Keratinocyte (primary cell): ENCODE data around the gene ZDHHC21. TPM values are rescaled to one million over a fixed set of nuclear protein-coding genes. Genes with fewer than 3 reads are reported as not detected.

Experiments used
- DNase-seq: peaks from one replicate; pipeline ENCODE4 v3.0.0-alpha.2; 2011; ENCODE audit warnings: low read depth, missing footprints, low spot score
- FAIRE-seq: peaks from 2 replicates; lab custom pipeline; 2011; peaks lifted over from hg19 to GRCh38; lab: Jason Lieb, UNC
- H2AFZ ChIP-seq: 2 replicates; pipeline ENCODE4 v1.6.0; 2012; ENCODE audit warnings: low read length, control low read depth, inconsistent platforms; ENCODE audit not compliant: control insufficient read depth
- H3K27ac ChIP-seq: 2 replicates; pipeline ENCODE4 v1.5.1; 2011; ENCODE audit warnings: low read length; ENCODE audit not compliant: control insufficient read depth, insufficient read depth
- H3K27me3 ChIP-seq: 3 replicates; pipeline ENCODE4 v1.6.0; 2011; ENCODE audit warnings: low read length; ENCODE audit not compliant: control insufficient read depth, insufficient read depth; ENCODE audit errors: extremely low read depth
- H3K36me3 ChIP-seq, 2 experiments: 2 replicates in 1 of 2; 3 replicates in 1 of 2; pipeline ENCODE4 v1.5.1; 2011; ENCODE audit warnings: low read length in 2 of 2, mild to moderate bottlenecking in 1 of 2; ENCODE audit not compliant: control insufficient read depth in 2 of 2, insufficient read depth in 2 of 2; ENCODE audit errors: extremely low read depth in 1 of 2
- H3K4me1 ChIP-seq: 3 replicates; pipeline ENCODE4 v1.5.1; 2011; ENCODE audit warnings: low read length; ENCODE audit not compliant: control insufficient read depth, insufficient read depth; ENCODE audit errors: extremely low read depth
- H3K4me2 ChIP-seq: 3 replicates; pipeline ENCODE4 v1.6.0; 2011; ENCODE audit warnings: low read depth, low read length; ENCODE audit not compliant: control insufficient read depth, insufficient read depth; ENCODE audit errors: extremely low read depth
- H3K4me3 ChIP-seq, 3 experiments: fragments of 200-600 bp in 1 of 3; sonication (generic) in 1 of 3; 2 replicates in 2 of 3; 3 replicates in 1 of 3; pipeline ENCODE4 v1.5.1; 2011 to 2016; ENCODE audit warnings: low read length in 3 of 3, mild to moderate bottlenecking in 3 of 3, control low read depth in 2 of 3, inconsistent platforms in 1 of 3, low read depth in 1 of 3, mixed read lengths in 1 of 3, mixed run types in 1 of 3, moderate library complexity in 1 of 3; ENCODE audit not compliant: control insufficient read depth in 2 of 3, insufficient read depth in 2 of 3; ENCODE audit errors: extremely low read depth in 1 of 3
- H3K79me2 ChIP-seq: 2 replicates; pipeline ENCODE4 v1.6.0; 2012; ENCODE audit warnings: low read length; ENCODE audit not compliant: control insufficient read depth, insufficient read depth
- H3K9ac ChIP-seq: 3 replicates; pipeline ENCODE4 v1.6.0; 2011; ENCODE audit warnings: low read length; ENCODE audit not compliant: control insufficient read depth, insufficient read depth; ENCODE audit errors: extremely low read depth
- H3K9me1 ChIP-seq: 3 replicates; pipeline ENCODE4 v1.6.0; 2011; ENCODE audit warnings: low read length; ENCODE audit not compliant: control insufficient read depth, insufficient read depth; ENCODE audit errors: extremely low read depth
- H3K9me3 ChIP-seq: 2 replicates; pipeline ENCODE4 v1.5.1; 2012; ENCODE audit warnings: low read depth, low read length; ENCODE audit not compliant: control insufficient read depth
- H4K20me1 ChIP-seq: 3 replicates; pipeline ENCODE4 v1.6.0; 2011; ENCODE audit warnings: low read length; ENCODE audit not compliant: control insufficient read depth, insufficient read depth; ENCODE audit errors: extremely low read depth
- EZH2 ChIP-seq: IDR thresholded peaks from one replicate; pipeline ENCODE4 v1.6.1; 2012; ENCODE audit warnings: inconsistent platforms, mild to moderate bottlenecking, low read length, moderate library complexity
- dilution Hi-C: fragments of 300-500 bp; cut with MboI; formaldehyde crosslinking; loops from one replicate; pipeline ENCODE4 v1.7.0; 2020; ENCODE audit warnings: low sequenced_read_pairs; ENCODE audit not compliant: extremely low pct_ligation_motif_present
- polyA plus RNA-seq, 5 experiments: library from polyadenylated mRNA; depleted of rRNA in 3 of 5; stranded (reverse) in 3 of 5; stranded (forward) in 1 of 5; unstranded in 1 of 5; fragments of >200 nt; gene quantifications; 1 replicate in 1 of 5; 2 replicates in 3 of 5; 3 replicates in 1 of 5; pipeline versions ENCODE4 v1.2.1 to v1.2.3, GENCODE V29; 2011 to 2012; ENCODE audit warnings: missing spikeins in 2 of 5, low read depth in 1 of 5, low replicate concordance in 1 of 5
- TF ChIP-seq, protein P1 (sequence below), 3 experiments: IDR thresholded peaks in 1 of 3; conservative IDR thresholded peaks in 1 of 3; optimal IDR thresholded peaks in 1 of 3; 2 replicates in 2 of 3; 3 replicates in 1 of 3; pipeline versions ENCODE3 to v1.5.1; 2011; ENCODE audit warnings: low read length in 3 of 3, mild to moderate bottlenecking in 3 of 3, moderate library complexity in 2 of 3, control low read depth in 1 of 3, inconsistent platforms in 1 of 3; ENCODE audit not compliant: insufficient read depth in 2 of 3; ENCODE audit errors: extremely low read depth in 1 of 3

Gene ZDHHC21
- polyA plus RNA-seq, 1 donor (not counting 4 experiments of a cell fraction or from before 2014, with no cell fraction given), result 4.2 TPM

DNA sequence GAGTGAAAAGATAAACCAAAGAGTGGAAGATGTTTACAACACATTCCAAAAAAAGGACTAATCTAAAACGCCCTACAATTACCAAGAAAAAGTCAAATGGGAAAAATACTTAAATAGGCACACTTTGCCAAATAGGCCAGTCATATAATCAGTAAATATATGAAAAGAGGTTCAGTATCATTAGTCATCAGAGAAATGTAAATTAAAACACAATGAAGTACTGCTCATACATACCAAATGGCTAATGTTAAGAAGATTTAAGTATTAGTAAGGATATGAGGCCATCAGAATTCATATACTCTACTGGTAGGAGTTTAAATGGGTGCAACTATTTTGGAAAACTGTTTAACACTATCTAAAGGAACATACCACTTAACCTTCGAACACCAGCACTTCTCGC is 47.6 kb downstream of the ZDHHC21 start:
- no peaks in the 10 kb centered on the region for H3K9me1 ChIP-seq
- H3K36me3 ChIP-seq, result no peaks in the 10 kb centered on the region
- H3K27ac ChIP-seq, result no peak overlapping the region
- no peak overlapping the region for H3K4me3 ChIP-seq
- H3K27me3 ChIP-seq, result no peaks in the 10 kb centered on the region
- DNase-seq (no peak), FAIRE-seq (no peak)
- TF ChIP-seq, protein P1, sequence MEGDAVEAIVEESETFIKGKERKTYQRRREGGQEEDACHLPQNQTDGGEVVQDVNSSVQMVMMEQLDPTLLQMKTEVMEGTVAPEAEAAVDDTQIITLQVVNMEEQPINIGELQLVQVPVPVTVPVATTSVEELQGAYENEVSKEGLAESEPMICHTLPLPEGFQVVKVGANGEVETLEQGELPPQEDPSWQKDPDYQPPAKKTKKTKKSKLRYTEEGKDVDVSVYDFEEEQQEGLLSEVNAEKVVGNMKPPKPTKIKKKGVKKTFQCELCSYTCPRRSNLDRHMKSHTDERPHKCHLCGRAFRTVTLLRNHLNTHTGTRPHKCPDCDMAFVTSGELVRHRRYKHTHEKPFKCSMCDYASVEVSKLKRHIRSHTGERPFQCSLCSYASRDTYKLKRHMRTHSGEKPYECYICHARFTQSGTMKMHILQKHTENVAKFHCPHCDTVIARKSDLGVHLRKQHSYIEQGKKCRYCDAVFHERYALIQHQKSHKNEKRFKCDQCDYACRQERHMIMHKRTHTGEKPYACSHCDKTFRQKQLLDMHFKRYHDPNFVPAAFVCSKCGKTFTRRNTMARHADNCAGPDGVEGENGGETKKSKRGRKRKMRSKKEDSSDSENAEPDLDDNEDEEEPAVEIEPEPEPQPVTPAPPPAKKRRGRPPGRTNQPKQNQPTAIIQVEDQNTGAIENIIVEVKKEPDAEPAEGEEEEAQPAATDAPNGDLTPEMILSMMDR (optimal IDR thresholded peaks at IDR 0.05 in 1 of 3, IDR thresholded peaks at IDR 0.05 in 1 of 3, conservative IDR thresholded peaks at IDR 0.05 in 1 of 3; ENCODE audit: extremely low read depth in 1 of 3, insufficient read depth in 2 of 3, low read length in 3 of 3), result no peak
- TF ChIP-seq EZH2, result no peak
- no peaks in the 10 kb centered on the region for H3K4me1 ChIP-seq
- no peaks in the 10 kb centered on the region for H3K79me2 ChIP-seq
- no peaks in the 10 kb centered on the region for H3K9me3 ChIP-seq
- H2AFZ ChIP-seq, result no peak overlapping the region
- no peak overlapping the region for H3K4me2 ChIP-seq
- dilution Hi-C loops, result no loop called here
- H3K9ac ChIP-seq, result no peak overlapping the region
- no peaks in the 10 kb centered on the region for H4K20me1 ChIP-seq

DNA sequence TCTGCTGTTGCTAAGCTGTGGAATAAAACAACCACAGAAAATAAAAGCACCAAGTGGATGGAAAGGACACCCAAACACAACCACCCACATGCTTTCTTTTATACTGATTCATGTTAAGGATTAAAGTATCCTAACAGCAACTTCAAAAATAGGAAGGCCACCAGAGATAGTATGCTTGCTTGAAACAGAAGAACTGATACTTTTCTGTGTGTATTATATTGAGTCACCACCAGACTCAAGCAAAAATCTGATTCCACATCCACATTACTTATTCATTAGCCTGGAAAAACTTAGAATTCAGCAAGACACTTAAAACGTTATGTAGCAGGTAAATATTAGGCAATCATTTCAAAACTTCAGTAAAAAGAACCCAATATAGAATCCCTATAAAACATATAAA is 52.3 kb downstream of the ZDHHC21 start:
- Histone ChIP-seq H3K9me3 (no peaks in the 10 kb centered on the region), H3K4me1 (no peaks in the 10 kb centered on the region), H3K9ac (no peak overlapping the region), H3K36me3 (no peaks in the 10 kb centered on the region), H3K79me2 (no peaks in the 10 kb centered on the region), H3K9me1 (no peaks in the 10 kb centered on the region), H2AFZ (no peak overlapping the region), H4K20me1 (no peaks in the 10 kb centered on the region), H3K27me3 (no peaks in the 10 kb centered on the region), H3K27ac (no peak overlapping the region), H3K4me3 (no peak overlapping the region), H3K4me2 (no peak overlapping the region)
- dilution Hi-C loops, result no loop called here
- TF ChIP-seq EZH2, result no peak
- TF ChIP-seq, protein P1 (optimal IDR thresholded peaks at IDR 0.05 in 1 of 3, IDR thresholded peaks at IDR 0.05 in 1 of 3, conservative IDR thresholded peaks at IDR 0.05 in 1 of 3; ENCODE audit: extremely low read depth in 1 of 3, insufficient read depth in 2 of 3, low read length in 3 of 3), result no peak
- DNase-seq (no peak), FAIRE-seq (no peak)
